Mammary epithelial cell (primary cell): Measurements from ENCODE around the gene ADIPOR1.

Source experiments
- CTCF ChIP-seq, 2 donors: IDR thresholded peaks in 1 of 2; conservative IDR thresholded peaks in 1 of 2; 2 replicates each; pipeline ENCODE4 v1.5.1; 2011 to 2012; ENCODE audit warnings: inconsistent platforms in 2 of 2, low read length in 2 of 2, mild to moderate bottlenecking in 2 of 2, control low read depth in 1 of 2, low read depth in 1 of 2; ENCODE audit not compliant: insufficient read depth in 1 of 2; ENCODE audit errors: extremely low read depth in 1 of 2
- EZH2 ChIP-seq: IDR thresholded peaks from 2 replicates; pipeline ENCODE4 v1.6.1; 2012; ENCODE audit warnings: low read length, inconsistent platforms, borderline replicate concordance

- no peak for TF ChIP-seq CTCF (conservative IDR thresholded peaks at IDR 0.05 in 1 of 2, IDR thresholded peaks at IDR 0.05 in 1 of 2; ENCODE audit: extremely low read depth in 1 of 2, insufficient read depth in 1 of 2, low read depth in 1 of 2, low read length in 2 of 2)
- no peak for TF ChIP-seq EZH2
Measured at GRCh38 chr1:202987255-202987654, 29.1 kb upstream of the ADIPOR1 start.
